ENCODE data around the gene FSTL4. TPM values are rescaled to one million over a fixed set of nuclear protein-coding genes. Genes with fewer than 3 reads are reported as not detected.

FSTL4 gene
- total and polyA plus RNA-seq, 2 experiments from 2014 or later, result 0.47 to 0.74 TPM

- no peak for DNase-seq (ENCODE audit: low spot score)
- no peaks in the 10 kb centered on the region for H3K9me3 ChIP-seq (ENCODE audit: low read depth)
Measured at GRCh38 chr5:133524666-133525065, 87.7 kb downstream of the FSTL4 start.

GRCh38 chr5:133523961-133524586 lies 88.3 kb downstream of the FSTL4 start:
- WGBS (ENCODE audit: low lambda C conversion rate, missing lambda C conversion rate), result 84% methylated on average over 12 of the region's 12 CpGs
- H3K27ac ChIP-seq, result no peak overlapping the region
- DNase-seq (ENCODE audit: low spot score), result no peak

More at GRCh38 chr5:133524666-133525065, 87.7 kb downstream of the FSTL4 start:
- Histone ChIP-seq H3K4me2 (no peak overlapping the region), H3K27me3 (no peaks in the 10 kb centered on the region), H3K4me1 (ENCODE audit: insufficient read depth) (no peaks in the 10 kb centered on the region), H4K20me1 (ENCODE audit: insufficient read depth, poor library complexity, severe bottlenecking) (no peaks in the 10 kb centered on the region), H3K36me3 (replicated peaks; ENCODE audit: insufficient read depth, low read depth) (no peaks in the 10 kb centered on the region), H2AFZ (no peak overlapping the region), H3K79me2 (no peaks in the 10 kb centered on the region), H3K27ac (no peak overlapping the region), H3K9me2 (replicated peaks; ENCODE audit: insufficient read depth) (no peaks in the 10 kb centered on the region), H3K4me3 (no peak overlapping the region)
- WGBS (ENCODE audit: low lambda C conversion rate, missing lambda C conversion rate), result 97% methylated on average over 4 of the region's 4 CpGs
- no peak for TF ChIP-seq CTCF (IDR thresholded peaks at IDR 0.05; ENCODE audit: poor library complexity)
- TF ChIP-seq EZH2 (IDR thresholded peaks at IDR 0.05; ENCODE audit: borderline replicate concordance), result no peak

GRCh38 chr5:133523013-133523658 lies 89.2 kb downstream of the FSTL4 start:
- H3K9me2 ChIP-seq (replicated peaks; ENCODE audit: insufficient read depth), result no peaks in the 10 kb centered on the region
- H3K4me1 ChIP-seq (ENCODE audit: insufficient read depth), result no peaks in the 10 kb centered on the region
- DNase-seq (ENCODE audit: low spot score), result no peak
- no peak for TF ChIP-seq EZH2 (IDR thresholded peaks at IDR 0.05; ENCODE audit: borderline replicate concordance)
- TF ChIP-seq CTCF (IDR thresholded peaks at IDR 0.05; ENCODE audit: poor library complexity), result no peak
- TF ChIP-seq EZH2phosphoT487 (IDR thresholded peaks at IDR 0.05; ENCODE audit: low read depth, severe bottlenecking, unreplicated experiment), result no peak
- H4K20me1 ChIP-seq (ENCODE audit: insufficient read depth, poor library complexity, severe bottlenecking), result no peaks in the 10 kb centered on the region
- no peak overlapping the region for H2AFZ ChIP-seq
- no peak overlapping the region for H3K4me3 ChIP-seq
- no peak overlapping the region for H3K4me2 ChIP-seq
- H3K9me3 ChIP-seq (ENCODE audit: low read depth), result no peaks in the 10 kb centered on the region
- no peaks in the 10 kb centered on the region for H3K27me3 ChIP-seq
- H3K36me3 ChIP-seq (replicated peaks; ENCODE audit: insufficient read depth, low read depth), result no peaks in the 10 kb centered on the region
- no peak overlapping the region for H3K27ac ChIP-seq
- no peaks in the 10 kb centered on the region for H3K79me2 ChIP-seq
- WGBS (ENCODE audit: low lambda C conversion rate, missing lambda C conversion rate), result 78% methylated on average over 9 of the region's 9 CpGs

More at GRCh38 chr5:133523961-133524586, 88.3 kb downstream of the FSTL4 start:
- no peaks in the 10 kb centered on the region for H3K4me1 ChIP-seq (ENCODE audit: insufficient read depth)
- H3K9me2 ChIP-seq (replicated peaks; ENCODE audit: insufficient read depth), result no peaks in the 10 kb centered on the region
- no peak overlapping the region for H2AFZ ChIP-seq
- no peak overlapping the region for H3K4me2 ChIP-seq
- no peaks in the 10 kb centered on the region for H4K20me1 ChIP-seq (ENCODE audit: insufficient read depth, poor library complexity, severe bottlenecking)
- no peaks in the 10 kb centered on the region for H3K9me3 ChIP-seq (ENCODE audit: low read depth)
- TF ChIP-seq EZH2phosphoT487 (IDR thresholded peaks at IDR 0.05; ENCODE audit: low read depth, severe bottlenecking, unreplicated experiment) (no peak), EZH2 (IDR thresholded peaks at IDR 0.05; ENCODE audit: borderline replicate concordance) (no peak)
- no peak overlapping the region for H3K4me3 ChIP-seq
- no peaks in the 10 kb centered on the region for H3K79me2 ChIP-seq
- no peaks in the 10 kb centered on the region for H3K27me3 ChIP-seq
- H3K36me3 ChIP-seq (replicated peaks; ENCODE audit: insufficient read depth, low read depth), result no peaks in the 10 kb centered on the region

GRCh38 chr5:133521801-133522200 lies 90.5 kb downstream of the FSTL4 start:
- no peak for DNase-seq (ENCODE audit: low spot score)
- Histone ChIP-seq H3K9me2 (replicated peaks; ENCODE audit: insufficient read depth) (no peaks in the 10 kb centered on the region), H3K27ac (no peak overlapping the region), H3K4me1 (ENCODE audit: insufficient read depth) (no peaks in the 10 kb centered on the region), H3K4me3 (no peak overlapping the region), H3K36me3 (replicated peaks; ENCODE audit: insufficient read depth, low read depth) (no peaks in the 10 kb centered on the region), H3K4me2 (no peak overlapping the region), H3K79me2 (no peaks in the 10 kb centered on the region), H3K9me3 (ENCODE audit: low read depth) (no peaks in the 10 kb centered on the region), H2AFZ (no peak overlapping the region), H3K27me3 (no peaks in the 10 kb centered on the region), H4K20me1 (ENCODE audit: insufficient read depth, poor library complexity, severe bottlenecking) (no peaks in the 10 kb centered on the region)
- TF ChIP-seq CTCF (IDR thresholded peaks at IDR 0.05; ENCODE audit: poor library complexity) (no peak), EZH2 (IDR thresholded peaks at IDR 0.05; ENCODE audit: borderline replicate concordance) (no peak), EZH2phosphoT487 (IDR thresholded peaks at IDR 0.05; ENCODE audit: low read depth, severe bottlenecking, unreplicated experiment) (no peak)
- 94% methylated on average over 2 of the region's 2 CpGs for WGBS (ENCODE audit: low lambda C conversion rate, missing lambda C conversion rate)
